ENCODE measurements around the gene FBLN1.

Gene FBLN1

DNA sequence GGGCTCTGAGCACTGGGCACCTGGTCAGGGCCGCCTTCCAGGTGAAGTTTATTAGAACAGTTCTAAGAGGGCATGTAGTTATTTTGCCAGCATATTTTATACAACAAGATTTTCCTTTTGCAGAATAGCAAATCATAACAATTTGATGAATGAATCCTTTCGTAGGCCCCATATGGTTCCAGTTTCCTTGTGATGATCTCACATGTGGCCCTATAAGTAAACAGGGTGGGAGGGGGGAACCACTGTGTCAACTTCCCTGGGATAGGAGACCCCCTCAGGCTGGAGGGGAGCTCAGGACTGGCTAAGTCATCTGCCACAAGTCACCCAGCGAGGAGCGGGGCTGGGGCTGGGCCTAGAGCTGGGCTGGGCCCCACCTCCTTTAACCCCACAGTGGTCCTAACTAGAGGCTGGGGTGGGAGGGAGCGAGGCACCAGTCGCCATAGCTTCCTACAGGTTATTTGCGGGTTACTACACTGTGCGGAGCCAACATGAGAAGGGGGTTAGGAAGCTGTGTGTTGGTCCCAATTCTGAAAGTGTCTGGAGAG is 4.2 kb downstream of the FBLN1 start:
- TF ChIP-seq, protein P1, sequence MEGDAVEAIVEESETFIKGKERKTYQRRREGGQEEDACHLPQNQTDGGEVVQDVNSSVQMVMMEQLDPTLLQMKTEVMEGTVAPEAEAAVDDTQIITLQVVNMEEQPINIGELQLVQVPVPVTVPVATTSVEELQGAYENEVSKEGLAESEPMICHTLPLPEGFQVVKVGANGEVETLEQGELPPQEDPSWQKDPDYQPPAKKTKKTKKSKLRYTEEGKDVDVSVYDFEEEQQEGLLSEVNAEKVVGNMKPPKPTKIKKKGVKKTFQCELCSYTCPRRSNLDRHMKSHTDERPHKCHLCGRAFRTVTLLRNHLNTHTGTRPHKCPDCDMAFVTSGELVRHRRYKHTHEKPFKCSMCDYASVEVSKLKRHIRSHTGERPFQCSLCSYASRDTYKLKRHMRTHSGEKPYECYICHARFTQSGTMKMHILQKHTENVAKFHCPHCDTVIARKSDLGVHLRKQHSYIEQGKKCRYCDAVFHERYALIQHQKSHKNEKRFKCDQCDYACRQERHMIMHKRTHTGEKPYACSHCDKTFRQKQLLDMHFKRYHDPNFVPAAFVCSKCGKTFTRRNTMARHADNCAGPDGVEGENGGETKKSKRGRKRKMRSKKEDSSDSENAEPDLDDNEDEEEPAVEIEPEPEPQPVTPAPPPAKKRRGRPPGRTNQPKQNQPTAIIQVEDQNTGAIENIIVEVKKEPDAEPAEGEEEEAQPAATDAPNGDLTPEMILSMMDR (conservative IDR thresholded peaks at IDR 0.05) = no peak
- no peak overlapping the region for H3K27ac ChIP-seq

DNA sequence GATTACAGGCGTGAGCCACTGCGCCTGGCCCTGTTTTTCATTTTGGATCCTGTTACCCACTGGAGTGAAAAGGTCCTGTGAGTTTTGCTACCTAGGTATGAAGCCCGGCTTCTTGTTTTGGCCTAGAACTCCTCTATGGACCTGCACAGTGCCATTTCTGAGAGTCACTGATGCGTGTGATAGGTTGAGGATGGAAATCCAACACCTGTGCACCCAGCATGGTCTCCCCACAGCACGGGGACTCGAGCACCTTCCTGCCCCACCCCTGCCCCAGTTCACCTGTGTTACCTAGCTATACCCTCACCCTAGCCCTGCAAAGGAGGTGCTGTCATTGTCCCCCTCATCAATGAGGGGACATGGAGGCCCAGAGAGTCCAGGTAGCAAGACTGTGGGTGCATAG is 5.1 kb downstream of the FBLN1 start:
- TF ChIP-seq, protein P1 (conservative IDR thresholded peaks at IDR 0.05) = no peak
- no peak overlapping the region for H3K27ac ChIP-seq

DNA sequence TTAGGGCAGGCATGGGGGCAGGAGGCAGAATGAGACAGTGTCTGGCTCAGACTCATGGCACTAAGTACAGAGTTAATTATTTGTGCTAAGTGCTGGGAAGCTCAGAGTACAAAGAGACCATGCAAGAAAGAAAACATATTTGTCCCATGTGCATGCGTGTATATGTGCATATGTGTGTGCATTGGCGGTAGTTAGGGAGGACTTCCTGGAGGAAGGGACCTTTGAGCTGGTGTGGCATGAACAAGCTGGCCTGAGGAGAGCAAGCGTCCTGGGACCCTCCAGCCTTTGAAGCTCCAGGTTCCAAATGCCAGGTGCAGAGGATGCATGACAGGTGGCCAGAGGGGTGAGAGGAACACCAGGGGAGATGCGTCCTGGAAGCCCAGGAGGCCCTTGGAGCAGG is 6.1 kb downstream of the FBLN1 start:
- no peak overlapping the region for H3K27ac ChIP-seq
- TF ChIP-seq, protein P1 (conservative IDR thresholded peaks at IDR 0.05) = no peak

DNA sequence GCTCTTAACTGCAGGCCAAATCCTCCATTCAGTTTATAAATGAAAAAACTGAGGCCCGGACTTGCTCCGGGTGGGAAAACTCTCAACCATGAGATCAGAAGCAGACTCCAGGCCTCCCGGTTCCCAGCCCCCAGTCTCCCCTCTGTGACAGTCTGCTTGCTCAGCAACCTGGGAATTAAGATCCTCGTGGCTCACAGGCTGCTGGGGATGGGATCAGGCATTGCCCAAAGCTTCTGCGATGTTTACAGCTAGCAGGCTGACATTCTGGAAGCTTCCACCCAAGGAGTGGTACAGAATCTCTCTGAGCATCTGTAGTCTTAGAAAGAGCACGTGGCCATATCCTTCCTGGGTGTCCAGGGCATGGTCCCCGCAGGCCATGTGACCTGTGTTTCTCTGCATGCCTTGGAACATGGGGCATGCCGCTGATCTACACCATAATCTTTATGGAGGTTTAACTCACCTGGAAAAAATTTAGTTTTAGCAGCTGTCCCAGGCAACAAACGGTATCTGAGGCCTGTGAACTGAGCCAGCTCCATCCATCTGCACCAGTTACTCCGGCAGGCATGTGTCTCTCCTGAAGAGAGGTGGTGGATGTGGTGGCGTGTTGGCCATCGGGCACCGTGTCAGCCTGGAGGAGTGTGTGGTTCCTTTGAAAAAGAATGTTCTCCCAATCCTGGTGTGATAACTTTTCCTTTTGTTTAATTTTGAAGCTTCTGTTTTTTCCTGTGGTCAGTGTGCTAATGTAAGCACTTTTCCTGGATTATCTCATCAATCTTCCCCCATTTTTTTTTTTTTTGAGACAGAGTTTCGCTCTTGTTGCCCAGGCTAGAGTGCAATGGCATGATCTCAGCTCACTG is 7.9 kb downstream of the FBLN1 start:
- TF ChIP-seq, protein P1 (conservative IDR thresholded peaks at IDR 0.05) = no peak
- no peak overlapping the region for H3K27ac ChIP-seq

DNA sequence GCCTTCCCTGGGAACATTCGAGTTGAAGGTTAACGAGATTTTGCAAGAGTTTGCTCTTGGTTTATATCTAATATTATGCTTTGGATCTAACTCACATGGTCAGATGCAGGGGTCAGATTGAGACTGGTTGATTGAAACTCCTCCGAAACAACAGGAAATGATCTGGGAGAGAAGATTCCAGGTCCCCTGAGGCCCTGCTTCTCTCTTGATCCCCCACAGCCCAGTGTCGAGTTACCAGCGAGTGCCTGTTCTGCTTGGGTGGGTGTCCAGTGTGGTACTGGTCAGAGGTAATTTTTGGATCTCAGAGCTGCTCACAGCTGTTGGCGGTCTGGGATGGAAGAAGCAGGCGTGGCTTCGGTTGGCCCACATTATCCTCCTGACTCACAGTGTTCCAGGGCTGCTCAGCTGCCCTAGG is 9.2 kb downstream of the FBLN1 start:
- TF ChIP-seq, protein P1 (conservative IDR thresholded peaks at IDR 0.05) = no peak
- no peak overlapping the region for H3K27ac ChIP-seq

DNA sequence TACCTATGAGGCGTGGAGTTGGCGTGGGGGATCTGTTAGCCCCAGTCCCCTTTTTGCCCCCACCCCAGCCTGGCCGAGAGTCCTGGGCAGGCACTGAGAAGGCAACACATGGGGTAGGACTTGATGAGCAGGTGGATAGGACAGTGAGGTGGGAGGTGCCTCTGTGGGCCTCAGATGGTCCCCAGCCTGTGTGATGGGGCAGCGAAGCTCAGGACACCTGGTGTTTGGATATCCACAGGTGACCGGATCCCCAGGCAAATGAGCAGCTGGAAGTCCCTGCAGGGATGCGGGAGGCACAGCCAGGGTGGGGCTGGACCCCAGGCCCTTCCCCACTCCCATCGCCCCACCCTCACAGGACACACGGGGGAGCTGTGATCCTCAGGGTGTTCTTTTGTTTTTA is 9.7 kb downstream of the FBLN1 start:
- TF ChIP-seq, protein P1 (conservative IDR thresholded peaks at IDR 0.05) = no peak
- H3K27ac ChIP-seq = no peak overlapping the region

DNA sequence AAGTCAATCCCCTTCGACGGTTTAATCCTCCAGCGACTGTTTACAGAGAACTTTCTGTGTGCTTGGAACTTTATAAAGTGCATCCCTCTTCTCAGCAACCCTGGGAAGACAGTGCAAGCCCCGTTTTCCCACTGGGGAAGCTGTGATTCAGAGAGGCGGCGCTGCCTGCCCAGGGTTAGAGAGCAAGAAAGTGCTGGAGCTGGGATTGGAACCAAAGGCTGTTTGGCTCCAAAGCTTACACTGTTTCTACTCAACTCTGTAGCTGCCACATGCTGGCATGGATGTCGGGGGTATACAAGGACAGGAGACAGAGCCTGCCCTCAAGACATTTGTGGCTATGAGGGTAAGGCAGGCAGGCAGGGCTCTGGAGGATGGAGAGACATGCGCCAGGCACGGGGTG is 13.0 kb downstream of the FBLN1 start:
- TF ChIP-seq, protein P1 (conservative IDR thresholded peaks at IDR 0.05) = no peak
- H3K27ac ChIP-seq = no peak overlapping the region
